Measurements from ENCODE around the gene WDR88.

GRCh38 chr19:33096005-33096404 lies 35.9 kb upstream of the WDR88 start:
- no peak for TF ChIP-seq CTCF (IDR thresholded peaks at IDR 0.05; ENCODE audit: poor library complexity, severe bottlenecking)
- no peak for TF ChIP-seq EZH2 (IDR thresholded peaks at IDR 0.05; ENCODE audit: borderline replicate concordance, insufficient read depth, low read length, poor library complexity, severe bottlenecking)
- no peak for TF ChIP-seq REST (IDR thresholded peaks at IDR 0.05; ENCODE audit: borderline replicate concordance)
- no peak for TF ChIP-seq RAD21 (conservative IDR thresholded peaks at IDR 0.05)
- TF ChIP-seq POLR2AphosphoS5 (IDR thresholded peaks at IDR 0.05) = no peak
- TF ChIP-seq EP300 (conservative IDR thresholded peaks at IDR 0.05; ENCODE audit: poor library complexity, severe bottlenecking) = no peak
- TF ChIP-seq TAF1 (IDR thresholded peaks at IDR 0.05; ENCODE audit: low read depth) = no peak
